Liver (tissue), 9 donors: ENCODE measurements around the gene C22orf31. TPM values are rescaled to one million over a fixed set of nuclear protein-coding genes. Genes with fewer than 3 reads are reported as not detected.

Source experiments
- DNase-seq: peaks from one replicate; pipeline ENCODE4 v3.0.0-alpha.2; 2017; ENCODE audit warnings: low spot score
- H3K27ac ChIP-seq, 2 donors: one replicate each; pipeline ENCODE4 v1.7.0; 2013; ENCODE audit warnings: inconsistent platforms in 2 of 2, low read length in 2 of 2, control low read depth in 1 of 2, low read depth in 1 of 2, mild to moderate bottlenecking in 1 of 2
- H3K27me3 ChIP-seq, 4 donors: one replicate each; pipeline versions ENCODE4 v1.6.1 to v1.7.0; 2013; ENCODE audit warnings: low read length in 3 of 4, inconsistent platforms in 1 of 4, mild to moderate bottlenecking in 1 of 4, moderate library complexity in 1 of 4; ENCODE audit not compliant: control insufficient read depth in 4 of 4, insufficient read depth in 4 of 4
- H3K36me3 ChIP-seq, 4 donors: one replicate each; pipeline versions ENCODE4 v1.6.1 to v1.7.0; 2013; ENCODE audit warnings: low read length in 3 of 4, mild to moderate bottlenecking in 3 of 4, low read depth in 1 of 4, moderate library complexity in 1 of 4; ENCODE audit not compliant: control insufficient read depth in 4 of 4, insufficient read depth in 3 of 4
- H3K4me1 ChIP-seq, 4 donors: one replicate each; pipeline versions ENCODE4 v1.6.1 to v1.7.0; 2013; ENCODE audit warnings: low read length in 3 of 4, mild to moderate bottlenecking in 3 of 4, moderate library complexity in 1 of 4; ENCODE audit not compliant: control insufficient read depth in 4 of 4, insufficient read depth in 4 of 4
- H3K4me3 ChIP-seq, 3 donors: one replicate each; pipeline versions ENCODE4 v1.6.1 to v1.7.0; 2013; ENCODE audit warnings: low read length in 3 of 3, control low read depth in 1 of 3, low read depth in 1 of 3, mild to moderate bottlenecking in 1 of 3
- H3K9ac ChIP-seq, 2 donors: one replicate each; pipeline ENCODE4 v1.7.0; 2013; ENCODE audit warnings: low read length in 2 of 2, mild to moderate bottlenecking in 2 of 2, moderate library complexity in 2 of 2, control low read depth in 1 of 2, low read depth in 1 of 2
- H3K9me3 ChIP-seq, 4 donors: one replicate each; pipeline versions ENCODE4 v1.6.1 to v1.7.0; 2013; ENCODE audit warnings: low read length in 3 of 4; ENCODE audit not compliant: control insufficient read depth in 4 of 4
- ATF3 ChIP-seq: IDR thresholded peaks from 2 replicates; pipeline ENCODE4 v1.6.1; 2016; ENCODE audit warnings: antibody characterized with exemption
- CTCF ChIP-seq: fragments of 150-350 bp; IDR thresholded peaks from 2 replicates; pipeline ENCODE4 v1.5.1; 2017; ENCODE audit warnings: improper control_type of control experiment, low read depth, low read length; ENCODE audit not compliant: missing input control
- EGR1 ChIP-seq, 2 donors: IDR thresholded peaks; 2 replicates each; pipeline ENCODE4 v1.6.1; 2016 to 2018; ENCODE audit warnings: antibody characterized with exemption in 2 of 2, low read depth in 2 of 2
- FOXA1 ChIP-seq: IDR thresholded peaks from 2 replicates; pipeline ENCODE4 v1.6.1; 2016; ENCODE audit warnings: antibody characterized with exemption
- FOXA2 ChIP-seq: IDR thresholded peaks from 2 replicates; pipeline ENCODE4 v1.6.1; 2016; ENCODE audit warnings: antibody characterized with exemption
- GABPA ChIP-seq, 2 donors: IDR thresholded peaks in 1 of 2; conservative IDR thresholded peaks in 1 of 2; 2 replicates each; pipeline ENCODE4 v1.6.1; 2016; ENCODE audit warnings: antibody characterized with exemption in 2 of 2, mild to moderate bottlenecking in 1 of 2, moderate library complexity in 1 of 2
- HNF4A ChIP-seq, 2 donors: conservative IDR thresholded peaks; 2 replicates each; pipeline ENCODE4 v1.6.1; 2016; ENCODE audit warnings: antibody characterized with exemption in 2 of 2, mild to moderate bottlenecking in 2 of 2
- HNF4G ChIP-seq: IDR thresholded peaks from 2 replicates; pipeline ENCODE4 v1.6.1; 2016; ENCODE audit warnings: antibody characterized with exemption
- JUND ChIP-seq, 2 donors: IDR thresholded peaks; 2 replicates each; pipeline ENCODE4 v1.6.1; 2016; ENCODE audit warnings: antibody characterized with exemption in 2 of 2
- NR2F2 ChIP-seq: IDR thresholded peaks from 2 replicates; pipeline ENCODE4 v1.6.1; 2016; ENCODE audit warnings: antibody characterized with exemption
- RAD21 ChIP-seq, 2 donors: IDR thresholded peaks; 2 replicates each; pipeline ENCODE4 v1.6.1; 2016; ENCODE audit warnings: antibody characterized with exemption in 2 of 2, mild to moderate bottlenecking in 2 of 2
- REST ChIP-seq: IDR thresholded peaks from 2 replicates; pipeline ENCODE4 v1.6.1; 2016; ENCODE audit warnings: antibody characterized with exemption, mild to moderate bottlenecking
- RXRA ChIP-seq, 2 donors: IDR thresholded peaks; 2 replicates each; pipeline ENCODE4 v1.6.1; 2017 to 2018; ENCODE audit warnings: antibody characterized with exemption in 2 of 2, mild to moderate bottlenecking in 1 of 2
- SP1 ChIP-seq: IDR thresholded peaks from 2 replicates; pipeline ENCODE4 v1.6.1; 2018; ENCODE audit warnings: antibody characterized with exemption, mild to moderate bottlenecking
- TAF1 ChIP-seq: conservative IDR thresholded peaks from 2 replicates; pipeline ENCODE4 v1.6.1; 2016; ENCODE audit warnings: antibody characterized with exemption, mild to moderate bottlenecking
- YY1 ChIP-seq: IDR thresholded peaks from 2 replicates; pipeline ENCODE4 v1.6.1; 2016; ENCODE audit warnings: antibody characterized with exemption, mild to moderate bottlenecking
- ZBTB33 ChIP-seq: IDR thresholded peaks from 2 replicates; pipeline ENCODE4 v1.6.1; 2016; ENCODE audit warnings: antibody characterized with exemption
- WGBS: extraction: QIAGEN DNeasy Blood & Tissue Kit; methylation state at CpG from one replicate; pipeline ENCODE4 v1.1.7; 2013; 5-methylcytosine and 5-hydroxymethylcytosine counted together
- polyA plus RNA-seq, 2 donors: library from polyadenylated mRNA; stranded (reverse) in 1 of 2; unstranded in 1 of 2; fragments of 200-250 nt in 1 of 2; fragments of >200 nt in 1 of 2; fragmentation: Nextera tagmentation in 1 of 2; extraction: Ambion mirVana in 1 of 2; gene quantifications; one replicate each; pipeline versions ENCODE4 v1.2.1 to v1.2.3, GENCODE V29; 2013 to 2015
- total RNA-seq, 2 donors: library from RNA; depleted of rRNA; stranded (reverse); fragments of >200 nt; gene quantifications; one replicate each; pipeline ENCODE4 v1.2.3, GENCODE V29; 2014
- TF ChIP-seq, protein P1 (sequence below): IDR thresholded peaks from 2 replicates; pipeline ENCODE4 v1.6.1; 2016; ENCODE audit warnings: antibody characterized with exemption
- donor health status: healthy.
- donor health status: healthy.
- donor health status: healthy.
- donor health status: healthy.
- donor health status: healthy.

C22orf31 gene
- total and polyA plus RNA-seq, 4 donors = 0.14 TPM; not detected in 3

- WGBS = 61% methylated on average over 3 of the region's 3 CpGs
- Histone ChIP-seq H3K4me1 (peaks cover 0 to 28% (median 17%) of the 10 kb centered on the region in 4 donors), H3K9ac (no peak overlapping the region), H3K27me3 (no peaks in the 10 kb centered on the region), H3K36me3 (no peaks in the 10 kb centered on the region), H3K9me3 (no peaks in the 10 kb centered on the region), H3K4me3 (no peak overlapping the region), H3K27ac (no peak overlapping the region)
- DNase-seq = no peak
- TF ChIP-seq, protein P1, sequence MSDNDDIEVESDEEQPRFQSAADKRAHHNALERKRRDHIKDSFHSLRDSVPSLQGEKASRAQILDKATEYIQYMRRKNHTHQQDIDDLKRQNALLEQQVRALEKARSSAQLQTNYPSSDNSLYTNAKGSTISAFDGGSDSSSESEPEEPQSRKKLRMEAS = no peak
- no peak for TF ChIP-seq RXRA (IDR thresholded peaks at IDR 0.05)
- no peak for TF ChIP-seq JUND (IDR thresholded peaks at IDR 0.05)
- no peak for TF ChIP-seq EGR1 (IDR thresholded peaks at IDR 0.05; ENCODE audit: low read depth in 2 of 2)
- no peak for TF ChIP-seq REST
- TF ChIP-seq RAD21 (IDR thresholded peaks at IDR 0.05) = no peak
- no peak for TF ChIP-seq HNF4A (conservative IDR thresholded peaks at IDR 0.05)
- TF ChIP-seq SP1 = no peak
- no peak for TF ChIP-seq CTCF
- TF ChIP-seq FOXA1 = no peak
- no peak for TF ChIP-seq NR2F2
- no peak for TF ChIP-seq ZBTB33
- TF ChIP-seq FOXA2 = no peak
- TF ChIP-seq GABPA (IDR thresholded peaks at IDR 0.05 in 1 of 2, conservative IDR thresholded peaks at IDR 0.05 in 1 of 2) = no peak
- TF ChIP-seq HNF4G = no peak
- no peak for TF ChIP-seq YY1
- no peak for TF ChIP-seq ATF3
- TF ChIP-seq TAF1 = no peak
Observed at GRCh38 chr22:29089507-29089906, 27.9 kb upstream of the C22orf31 start.
